DND-41 (cell line): ENCODE results near the gene PANX1.

Experiments
- EZH2 ChIP-seq: IDR thresholded peaks from 3 replicates; pipeline ENCODE4 v1.6.1; 2012; ENCODE audit warnings: borderline replicate concordance, low read depth, mild to moderate bottlenecking, moderate library complexity, low read length, inconsistent platforms; ENCODE audit not compliant: severe bottlenecking
- TF ChIP-seq, protein P1 (sequence below): IDR thresholded peaks from 2 replicates; pipeline ENCODE4 v1.5.1; 2012; ENCODE audit warnings: borderline replicate concordance, low read length, moderate library complexity, mild to moderate bottlenecking; ENCODE audit not compliant: poor library complexity, severe bottlenecking; ENCODE audit errors: extremely low read depth

DNA sequence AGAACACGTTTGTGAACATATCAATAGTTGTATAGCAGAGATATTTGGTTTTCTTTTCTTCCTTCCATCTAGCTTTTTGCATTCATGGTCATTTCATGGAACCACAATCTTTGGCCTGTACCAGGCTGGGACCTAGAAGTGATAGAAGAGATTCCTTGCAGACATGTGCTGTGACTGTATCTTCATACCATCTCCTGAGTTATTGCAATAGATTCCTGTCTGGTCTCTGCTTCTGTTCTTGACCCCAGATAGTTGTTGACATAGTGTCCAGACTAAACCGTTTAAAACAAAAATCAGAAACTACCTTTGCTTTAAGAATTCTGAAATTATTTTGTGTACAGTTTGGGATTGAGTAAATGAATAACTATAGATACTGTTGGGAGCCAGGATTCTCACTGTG is 16.8 kb downstream of the PANX1 start:
- TF ChIP-seq, protein P1, sequence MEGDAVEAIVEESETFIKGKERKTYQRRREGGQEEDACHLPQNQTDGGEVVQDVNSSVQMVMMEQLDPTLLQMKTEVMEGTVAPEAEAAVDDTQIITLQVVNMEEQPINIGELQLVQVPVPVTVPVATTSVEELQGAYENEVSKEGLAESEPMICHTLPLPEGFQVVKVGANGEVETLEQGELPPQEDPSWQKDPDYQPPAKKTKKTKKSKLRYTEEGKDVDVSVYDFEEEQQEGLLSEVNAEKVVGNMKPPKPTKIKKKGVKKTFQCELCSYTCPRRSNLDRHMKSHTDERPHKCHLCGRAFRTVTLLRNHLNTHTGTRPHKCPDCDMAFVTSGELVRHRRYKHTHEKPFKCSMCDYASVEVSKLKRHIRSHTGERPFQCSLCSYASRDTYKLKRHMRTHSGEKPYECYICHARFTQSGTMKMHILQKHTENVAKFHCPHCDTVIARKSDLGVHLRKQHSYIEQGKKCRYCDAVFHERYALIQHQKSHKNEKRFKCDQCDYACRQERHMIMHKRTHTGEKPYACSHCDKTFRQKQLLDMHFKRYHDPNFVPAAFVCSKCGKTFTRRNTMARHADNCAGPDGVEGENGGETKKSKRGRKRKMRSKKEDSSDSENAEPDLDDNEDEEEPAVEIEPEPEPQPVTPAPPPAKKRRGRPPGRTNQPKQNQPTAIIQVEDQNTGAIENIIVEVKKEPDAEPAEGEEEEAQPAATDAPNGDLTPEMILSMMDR, result no peak
- no peak for TF ChIP-seq EZH2
